NCI-H1417 treated with DMSO at 0.1 percent for 48 hours (cell line): ENCODE measurements around the gene APLF.
"Not testable (repeated sequence)": the region's sequence is repeated elsewhere in the genome, so short reads cannot be mapped to it uniquely, and the experiment has no call there.

Experiments
- DNase-seq: peaks from one replicate; lab custom pipeline; 2025; lab: John Stamatoyannopoulos, UW

Gene APLF

DNA sequence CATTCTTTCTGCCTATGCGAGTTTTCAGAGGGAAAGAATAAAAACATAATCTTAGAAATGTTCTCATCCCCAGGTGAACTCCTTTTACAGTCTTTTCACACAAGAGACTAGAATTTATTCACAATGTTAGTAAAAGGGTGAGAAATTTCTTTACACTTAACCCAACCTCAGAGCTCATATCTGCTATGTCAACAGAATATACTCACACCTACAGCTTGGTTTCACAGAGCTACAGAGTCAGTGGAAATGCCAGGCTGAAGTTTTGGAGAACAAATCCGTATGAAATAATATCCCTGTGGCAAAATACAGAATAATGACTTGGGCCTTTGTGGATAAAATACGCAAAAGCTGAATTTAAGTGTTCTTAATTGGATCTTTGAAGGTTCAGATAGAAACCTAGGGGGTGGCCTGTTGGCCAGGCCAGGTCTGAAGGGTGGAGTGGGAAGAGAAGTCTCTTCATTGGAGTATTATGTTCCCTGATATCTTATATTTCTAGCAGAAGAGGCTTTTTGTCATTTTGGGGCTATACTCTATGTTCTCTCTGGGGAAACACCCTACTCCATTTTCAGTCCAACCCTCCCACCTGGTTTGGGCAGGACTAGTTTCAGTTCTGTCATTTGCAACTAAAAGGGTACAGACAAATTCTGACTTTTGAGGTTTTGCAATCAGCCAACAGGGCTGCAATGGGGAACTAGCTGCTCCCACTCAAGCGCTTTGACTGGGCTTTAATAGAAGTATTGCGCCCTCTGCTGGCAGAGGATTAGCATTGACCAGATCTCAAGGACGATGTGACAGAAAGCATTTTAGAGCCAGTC, 26.0 kb upstream of the APLF start:
- DNase-seq: peak; percentile 55

DNA sequence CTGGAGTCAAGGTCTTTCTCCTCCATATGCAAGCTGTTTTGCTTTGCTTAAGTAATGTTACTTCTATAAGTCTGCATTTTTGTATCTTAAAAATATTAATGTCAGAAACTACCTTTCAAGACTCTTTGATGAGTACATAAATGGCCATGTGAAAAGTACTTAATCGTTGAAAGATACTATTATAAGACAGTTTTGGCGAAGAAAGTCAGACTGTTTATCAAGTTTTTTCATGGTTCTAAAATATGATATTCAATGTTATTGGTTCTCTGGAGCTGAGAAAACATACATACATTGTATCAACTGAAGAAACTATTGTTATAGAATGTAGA, 25.4 kb upstream of the APLF start:
- DNase-seq: no peak

DNA sequence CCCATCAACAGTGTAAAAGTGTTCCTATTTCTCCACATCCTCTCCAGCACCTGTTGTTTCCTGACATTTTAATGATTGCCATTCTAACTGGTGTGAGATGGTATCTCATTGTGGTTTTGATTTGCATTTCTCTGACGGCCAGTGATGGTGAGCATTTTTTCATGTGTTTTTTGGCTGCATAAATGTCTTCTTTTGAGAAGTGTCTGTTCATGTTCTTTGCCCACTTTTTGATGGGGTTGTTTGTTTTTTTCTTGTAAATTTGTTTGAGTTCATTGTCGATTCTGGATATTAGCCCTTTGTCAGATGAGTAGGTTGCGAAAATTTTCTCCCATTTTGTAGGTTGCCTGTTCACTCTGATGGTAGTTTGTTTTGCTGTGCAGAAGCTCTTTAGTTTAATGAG, 21.0 kb upstream of the APLF start:
- not testable (repeated sequence) for DNase-seq

DNA sequence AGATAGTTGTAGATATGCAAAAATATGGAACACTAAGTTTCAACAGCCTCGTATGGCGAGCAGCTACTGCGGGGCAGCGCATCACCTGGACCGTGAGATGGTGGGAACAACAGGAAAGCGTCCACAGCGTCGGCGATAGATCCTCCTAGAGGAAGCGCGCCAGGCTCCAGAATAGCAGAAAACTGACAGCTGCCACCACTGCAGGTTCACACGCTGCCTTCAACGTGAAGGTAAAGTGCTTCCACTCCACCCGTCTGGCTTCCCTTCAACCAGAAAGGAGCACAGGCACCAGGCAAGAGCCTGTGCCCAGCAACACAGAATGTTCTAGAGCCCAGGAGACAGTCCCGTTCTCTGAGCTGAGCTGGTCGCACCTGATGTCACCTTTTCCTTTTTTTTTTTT, 20.3 kb upstream of the APLF start:
- DNase-seq: no peak

DNA sequence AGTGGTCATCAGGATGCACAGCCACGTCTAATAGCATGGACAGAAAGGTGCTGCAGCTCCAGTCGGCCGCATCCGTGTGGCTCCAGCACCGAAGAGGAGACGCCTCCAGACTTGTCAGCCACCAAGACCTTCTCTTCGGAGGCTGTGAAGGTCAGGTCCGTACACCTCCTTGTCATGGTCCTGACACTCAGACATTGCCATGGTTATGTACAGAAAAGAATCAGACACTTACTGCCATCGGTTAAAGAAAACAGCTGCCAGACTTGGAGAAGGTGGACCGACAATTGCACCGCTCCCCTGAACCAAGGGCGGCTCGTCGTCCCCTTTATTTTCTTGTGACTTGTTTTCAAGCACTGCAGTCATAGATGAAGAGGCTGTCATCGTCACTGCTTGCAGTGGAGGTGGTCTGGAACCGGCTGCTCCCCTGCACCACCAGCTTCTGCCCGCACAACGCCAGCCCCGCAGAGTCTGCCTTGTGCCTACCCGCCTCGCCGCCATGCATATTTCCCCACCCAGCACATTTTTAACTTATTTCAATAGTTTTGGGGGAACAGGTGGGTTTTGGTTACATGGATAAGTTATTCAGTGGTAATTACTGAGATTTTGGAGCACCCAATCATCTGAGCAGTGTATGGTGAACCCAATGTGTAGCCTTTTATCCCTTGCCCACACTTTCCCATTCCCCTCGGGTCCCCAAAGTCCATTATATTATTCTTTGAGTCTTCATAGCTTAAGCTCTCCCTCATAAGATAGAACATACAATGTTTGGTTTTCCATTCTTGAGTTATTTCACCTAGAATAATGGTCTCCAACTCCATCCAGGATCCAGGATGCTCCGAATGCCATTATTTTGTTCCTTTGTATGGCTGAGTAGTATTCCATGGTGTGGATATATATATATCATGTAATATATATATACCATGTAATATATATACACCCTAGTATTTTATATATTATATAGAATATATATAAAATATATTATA, 18.4 kb upstream of the APLF start:
- DNase-seq: no peak

DNA sequence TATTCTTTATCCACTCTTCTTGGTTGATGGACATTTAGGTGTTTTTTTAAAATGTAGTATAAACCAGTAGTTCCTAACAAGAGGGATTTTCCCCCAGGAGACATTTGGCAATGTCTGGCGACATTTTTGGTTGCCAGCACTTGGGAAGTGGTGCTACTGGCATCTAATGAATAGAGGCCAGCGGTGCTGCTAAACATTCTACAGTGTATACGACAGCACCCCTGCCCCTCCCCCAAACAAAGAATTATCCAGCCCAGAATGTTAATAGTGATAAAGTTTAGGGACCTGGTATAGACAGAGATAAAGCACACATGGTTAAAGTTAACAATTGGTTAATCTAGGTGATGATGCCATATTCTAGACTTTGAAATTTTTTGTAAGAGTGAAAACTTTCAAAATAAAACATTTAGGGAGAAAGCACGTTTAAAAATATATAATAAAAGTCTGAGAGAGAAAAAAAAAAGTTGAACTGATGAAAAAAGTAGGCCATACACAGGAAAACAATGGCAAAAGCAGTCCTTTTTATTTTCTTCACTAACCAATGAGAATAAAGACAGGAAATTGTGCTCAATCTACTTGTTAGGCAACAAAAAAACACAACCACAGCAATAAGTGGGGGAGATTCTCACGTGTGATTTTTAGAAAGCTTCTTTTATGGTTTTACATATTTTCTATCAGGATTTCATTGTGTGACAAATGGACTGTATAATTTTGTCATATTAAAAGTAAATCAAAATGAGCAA, 15.1 kb upstream of the APLF start:
- DNase-seq: no peak

DNA sequence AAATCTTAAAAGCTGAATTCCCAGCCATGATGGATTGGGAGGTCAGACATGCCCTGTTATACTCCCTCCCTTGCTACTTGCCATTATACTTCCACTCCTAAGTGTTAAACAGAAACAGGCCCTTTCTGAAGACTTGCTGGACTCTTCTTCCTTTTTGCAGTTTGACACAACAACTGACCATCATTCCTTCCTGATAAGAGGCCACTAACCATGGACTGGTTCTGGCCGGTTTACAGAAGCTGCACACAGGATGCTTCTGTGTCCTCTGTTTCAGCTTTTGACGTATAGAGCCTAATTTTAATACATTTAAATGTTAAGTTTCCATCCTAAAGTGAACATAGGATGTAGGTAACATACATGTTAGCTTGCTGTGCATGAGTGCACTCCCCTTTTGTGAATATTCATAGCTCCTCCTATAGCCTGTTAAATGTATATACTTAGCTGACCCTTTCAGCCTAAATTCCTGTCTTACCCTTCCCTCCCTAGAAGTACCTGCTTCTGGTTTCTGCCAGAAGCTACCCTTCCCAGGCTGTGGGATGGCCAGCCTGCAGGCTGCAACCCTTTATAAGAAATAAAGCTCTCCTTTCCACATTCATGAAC, 13.5 kb upstream of the APLF start:
- DNase-seq: no peak

DNA sequence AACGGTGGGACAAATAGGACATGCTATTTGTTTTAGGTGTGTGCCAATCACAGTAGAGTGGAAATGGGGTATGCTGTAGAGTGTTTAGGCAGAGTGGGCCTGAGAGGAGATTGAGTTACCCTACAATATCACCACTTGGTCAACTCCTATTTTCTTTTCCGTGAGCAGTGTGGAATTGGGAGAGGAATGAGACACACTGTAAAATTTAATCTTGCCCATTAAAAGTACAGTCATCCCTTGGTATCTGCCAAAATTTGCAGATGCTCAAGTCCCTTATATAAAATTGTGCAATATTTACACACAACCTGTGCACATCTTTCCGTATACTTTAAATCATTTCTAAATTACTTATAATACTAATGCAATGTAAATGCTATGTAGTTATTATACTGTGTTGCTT, 12.7 kb upstream of the APLF start:
- DNase-seq: no peak

DNA sequence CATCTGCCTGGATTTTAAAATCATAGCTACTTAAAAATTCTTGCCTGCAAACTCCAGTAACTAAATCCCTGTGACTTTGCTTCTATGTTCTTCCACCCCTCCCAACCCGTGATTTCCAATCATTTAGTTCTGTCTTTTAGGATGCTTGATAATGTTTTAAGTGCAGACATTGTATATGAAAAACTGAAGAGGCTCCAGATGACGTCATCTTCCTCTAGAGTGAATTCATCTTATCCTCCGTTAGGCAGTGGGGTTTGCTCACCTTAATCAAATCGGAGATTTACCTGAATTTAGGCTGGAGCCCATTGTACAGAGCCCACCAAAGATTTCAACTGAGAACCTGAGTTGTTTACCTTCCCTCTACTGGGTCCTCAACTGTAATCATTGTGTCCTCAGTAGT, 11.2 kb upstream of the APLF start:
- DNase-seq: no peak

DNA sequence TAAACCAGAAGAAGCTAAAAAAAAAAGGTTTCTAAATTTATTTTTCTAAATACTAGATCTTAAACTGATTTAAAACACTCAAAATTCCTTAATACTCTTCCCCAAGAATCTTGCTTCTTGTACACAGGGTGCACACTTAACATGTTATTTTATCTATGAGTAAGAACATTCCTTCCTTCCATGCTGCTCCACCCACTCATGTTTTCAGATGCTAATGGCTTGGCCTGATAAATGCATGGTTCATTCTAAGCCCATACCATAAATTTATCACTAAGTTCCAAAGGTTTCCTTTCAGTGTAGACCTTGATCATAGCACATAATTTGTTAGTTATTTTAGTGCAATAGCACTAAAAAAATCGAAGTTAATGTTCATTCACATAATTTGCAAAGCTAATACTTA, 8.4 kb upstream of the APLF start:
- no peak for DNase-seq

DNA sequence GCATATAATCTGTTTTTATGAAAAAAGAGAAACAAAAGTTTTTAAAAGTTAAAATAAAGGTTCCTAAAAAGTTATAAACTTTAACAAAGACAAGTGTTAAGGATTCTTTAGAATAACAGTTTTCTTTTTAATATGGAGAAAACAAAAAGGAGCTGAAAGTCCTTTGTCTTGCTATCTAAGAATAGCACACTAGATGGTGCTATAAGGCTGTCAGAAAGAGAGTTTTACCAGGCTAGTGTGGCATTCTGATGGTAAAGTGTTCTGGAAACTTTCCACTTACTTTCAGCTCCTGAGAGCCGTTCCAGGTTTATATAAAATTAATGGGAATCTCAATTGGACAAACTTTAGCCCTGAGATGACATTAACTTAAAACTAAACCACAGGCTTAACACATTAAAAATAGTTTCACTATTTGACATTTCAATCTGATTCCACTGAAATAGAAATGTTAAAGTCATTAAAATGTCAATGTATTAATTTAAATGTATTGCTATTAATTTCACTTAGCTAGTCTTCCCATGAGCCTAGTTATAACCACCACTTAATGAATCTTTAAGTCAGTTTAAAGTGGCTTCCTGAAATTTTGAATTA, 4.0 kb upstream of the APLF start:
- peak; percentile 48 for DNase-seq

DNA sequence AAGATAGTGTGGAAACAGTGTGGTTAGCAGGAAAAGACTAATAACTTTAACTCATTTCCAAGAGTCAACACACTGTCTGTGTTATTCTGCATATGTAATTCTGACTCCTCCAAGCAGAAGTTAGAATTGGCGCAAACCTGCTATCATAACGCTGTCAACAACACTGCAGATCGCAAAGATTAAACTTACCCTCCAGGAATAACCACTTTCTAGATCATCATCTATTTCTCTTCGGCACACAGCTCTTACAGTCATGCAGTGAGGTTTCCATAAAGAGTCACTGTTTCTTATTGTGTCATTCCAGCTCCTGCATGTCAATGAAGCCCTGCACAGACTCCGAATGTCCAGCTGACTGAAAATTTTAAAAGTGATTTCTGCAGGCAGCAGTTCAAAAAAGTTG, 2.7 kb upstream of the APLF start:
- no peak for DNase-seq

DNA sequence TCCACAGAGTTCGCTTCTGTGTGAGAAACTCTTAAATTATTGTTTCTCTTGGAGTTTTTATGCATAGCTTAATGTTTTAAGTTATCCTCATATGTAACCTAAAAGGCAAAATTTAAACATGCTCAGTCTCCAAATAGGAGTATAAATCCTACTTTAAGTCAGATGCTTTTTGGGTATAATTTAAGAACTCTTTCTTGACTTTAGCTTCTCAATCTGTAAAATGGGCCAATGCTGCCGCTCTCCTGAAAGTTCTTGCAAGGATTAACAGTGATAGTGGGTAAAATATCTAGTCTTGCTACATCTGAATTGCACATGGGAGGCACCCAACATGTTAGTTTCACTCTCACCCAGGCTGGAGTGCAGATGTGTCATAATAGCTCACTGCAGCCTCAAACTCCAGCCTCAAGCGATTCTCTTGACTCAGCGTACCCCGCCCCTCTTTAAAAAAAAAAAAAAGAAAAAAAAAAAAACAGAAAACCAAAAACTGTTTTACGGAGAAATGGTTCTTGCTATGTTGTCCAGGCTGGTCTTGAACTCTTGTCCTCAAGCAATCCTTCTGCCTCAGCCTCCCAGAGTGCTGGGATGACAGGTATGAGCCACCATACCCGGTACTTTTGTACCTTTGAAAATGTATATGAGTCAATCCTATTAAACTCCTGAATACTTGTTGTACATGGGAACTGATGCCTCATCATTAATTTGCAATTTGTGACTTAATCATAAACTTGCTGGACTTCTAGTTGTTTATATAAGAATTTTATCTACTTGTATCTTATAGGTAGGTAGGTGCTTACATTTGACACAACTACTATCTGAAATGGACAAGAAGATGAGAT, 2.1 kb upstream of the APLF start:
- no peak for DNase-seq

DNA sequence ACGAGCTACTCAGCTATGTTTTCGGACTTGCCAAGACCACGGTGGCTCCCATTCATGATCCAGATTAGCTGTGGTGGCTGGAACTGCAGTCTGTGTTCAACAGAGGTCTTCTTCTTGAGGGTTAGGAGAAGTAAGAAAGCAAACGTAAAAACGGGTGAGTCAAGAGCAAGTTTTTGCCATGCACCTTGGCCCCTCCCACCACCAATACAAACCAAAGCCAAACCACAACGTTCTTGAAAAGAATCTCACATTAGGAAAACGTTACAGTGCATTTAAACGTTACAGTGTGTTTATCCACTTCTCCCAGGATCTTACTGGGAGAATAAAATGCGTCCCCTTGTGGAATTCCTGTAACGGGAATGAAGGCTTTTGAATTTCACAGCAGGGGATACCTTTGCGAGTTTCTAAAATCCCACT, 1.0 kb upstream of the APLF start:
- DNase-seq: no peak

DNA sequence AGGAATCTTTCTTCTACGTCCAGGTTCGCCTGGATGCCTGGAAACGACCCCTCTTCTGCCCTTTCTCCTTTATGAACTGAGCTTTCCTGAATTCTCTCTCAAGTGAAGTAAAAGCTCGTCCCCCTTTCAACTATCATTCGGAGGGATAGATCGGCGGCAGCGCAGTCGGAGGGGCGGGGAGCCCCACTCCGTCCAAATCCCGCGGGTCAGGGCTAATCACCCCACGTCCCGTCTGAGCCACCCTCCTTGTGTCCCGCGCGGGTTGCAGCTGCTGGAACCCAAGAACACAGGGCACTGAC, 658 bp upstream of the APLF start:
- DNase-seq: no peak

DNA sequence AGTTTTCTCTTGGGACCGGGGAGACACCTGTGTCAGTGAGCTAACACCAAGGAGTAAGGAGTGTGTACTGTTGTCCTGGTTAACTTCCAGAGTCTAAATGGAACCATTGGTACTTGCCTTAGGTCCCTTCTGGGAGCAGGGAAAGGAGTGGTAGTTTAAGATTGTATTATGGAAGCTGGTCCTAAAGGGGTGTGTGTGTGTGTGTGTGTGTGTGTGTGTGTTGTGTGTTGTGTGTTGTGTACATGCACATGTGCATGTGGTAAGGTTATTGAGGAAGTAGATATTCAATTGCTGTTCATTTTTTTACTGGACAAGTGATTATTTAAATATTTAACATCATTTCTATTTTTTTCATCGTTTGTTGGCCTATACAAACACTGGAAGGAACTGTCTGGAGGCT, 1.4 kb downstream of the APLF start:
- no peak for DNase-seq

DNA sequence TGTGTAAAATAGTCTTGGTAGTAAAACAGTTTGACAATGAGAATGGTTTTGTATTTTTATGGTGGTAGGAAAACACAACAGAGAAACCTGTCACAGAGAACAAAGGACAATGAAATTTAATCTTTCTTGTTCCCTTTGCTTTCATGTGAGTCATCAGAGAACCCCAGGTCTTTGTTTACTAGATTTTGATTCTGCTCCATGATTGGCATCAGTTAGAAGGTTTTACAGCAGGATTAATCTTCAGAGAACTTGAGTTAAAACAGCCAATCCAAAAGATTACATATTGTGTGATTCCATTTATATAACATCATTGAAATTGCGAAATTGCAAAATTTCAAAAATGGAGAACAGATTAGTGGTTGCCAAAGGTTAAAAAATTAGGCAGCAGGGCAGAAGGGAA, 2.5 kb downstream of the APLF start:
- DNase-seq: no peak

DNA sequence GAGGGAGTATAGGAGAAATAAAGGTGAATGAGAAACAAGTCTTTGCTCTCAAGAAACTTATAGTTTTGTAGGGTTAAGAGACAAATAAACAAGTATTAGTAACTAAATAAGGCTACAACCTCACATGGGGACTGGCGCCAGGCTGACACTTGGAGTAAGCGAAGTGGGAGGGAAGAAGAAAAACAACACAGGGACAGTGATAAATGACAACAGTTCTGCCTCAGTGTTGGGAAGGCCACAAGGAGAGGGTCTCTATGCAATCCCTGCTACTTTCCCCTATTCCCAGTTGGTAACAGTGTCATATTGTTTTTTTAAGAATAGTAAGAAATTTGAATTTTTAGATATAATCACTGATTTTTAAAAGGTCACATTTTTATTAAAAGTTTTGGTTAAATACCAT, 4.0 kb downstream of the APLF start:
- DNase-seq: no peak

DNA sequence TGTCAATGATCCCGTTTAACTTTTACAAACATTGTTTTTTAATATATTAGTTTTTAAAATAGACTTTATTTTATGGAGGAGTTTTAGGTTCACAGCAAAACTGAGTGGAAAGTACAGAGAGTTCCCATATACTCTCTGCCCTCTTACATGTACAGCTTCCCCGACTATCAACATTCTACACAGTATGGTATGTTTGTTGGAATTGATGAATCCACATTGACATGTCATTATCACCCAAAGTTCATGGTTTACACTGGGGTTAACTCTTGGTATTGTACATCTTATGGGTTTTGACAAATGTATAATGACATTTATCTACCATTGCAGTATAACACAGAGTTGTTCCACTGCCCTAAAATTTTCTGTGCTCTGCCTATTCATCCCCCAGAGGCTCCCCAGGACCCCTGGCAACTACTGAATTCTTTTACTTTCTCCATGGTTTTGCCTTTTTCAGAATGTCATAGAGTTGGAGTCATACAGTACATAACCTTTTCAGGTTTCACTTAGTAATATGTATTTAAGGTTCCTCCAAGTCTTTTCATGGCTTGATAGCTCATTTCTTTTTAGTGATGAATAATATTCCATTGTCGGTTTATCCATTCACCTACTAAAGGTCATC, 5.5 kb downstream of the APLF start:
- DNase-seq: no peak

DNA sequence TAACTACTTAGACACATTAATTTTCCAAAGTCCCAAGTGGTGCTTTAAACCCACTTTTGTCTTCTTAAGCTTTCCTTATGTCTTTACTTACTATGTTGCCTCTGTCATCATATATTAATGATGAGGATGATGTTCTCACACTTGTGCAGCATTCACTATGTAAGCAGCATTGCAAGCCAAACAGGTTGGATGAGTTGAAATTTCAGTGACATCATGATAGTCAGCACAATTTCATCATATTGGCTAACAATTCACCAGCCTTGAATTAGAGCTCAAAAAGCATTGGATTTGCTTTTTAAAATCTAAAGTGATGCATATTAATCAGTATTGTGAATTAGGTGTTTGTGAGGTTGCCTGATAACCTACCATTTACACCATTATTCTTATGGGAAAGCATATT, 7.7 kb downstream of the APLF start:
- no peak for DNase-seq

DNA sequence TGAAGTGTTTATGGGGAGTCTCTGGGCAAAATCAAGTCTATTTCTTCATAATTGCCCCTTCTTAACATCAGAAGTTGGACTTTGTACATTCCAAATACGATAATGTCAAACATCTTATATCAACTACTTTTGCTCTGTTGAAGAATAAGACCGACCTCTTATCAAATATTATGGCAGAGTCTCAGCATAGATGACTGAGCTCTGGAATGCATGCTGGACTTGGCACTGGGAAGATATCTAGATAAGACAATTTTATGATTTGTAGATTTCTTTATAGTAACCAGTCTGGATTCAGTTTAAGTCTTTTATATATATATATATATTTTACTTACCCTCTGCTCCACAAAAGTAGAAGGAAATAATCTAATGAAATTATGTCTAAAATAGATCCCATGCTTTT, 8.2 kb downstream of the APLF start:
- DNase-seq: no peak
